HEK293 (cell line): ENCODE results near the gene CSTPP1.

Experiments used
- CTCF ChIA-PET: fragments of 350-600 bp; formaldehyde crosslinking; extraction: SDS; loops from one replicate; lab custom pipeline; 2021; ENCODE audit warnings: antibody characterized with exemption; lab: Yijun Ruan, JAX
- POLR2A ChIA-PET: fragments of 300-600 bp; formaldehyde crosslinking; extraction: SDS; loops from one replicate; lab custom pipeline; 2020; ENCODE audit warnings: antibody characterized with exemption, inconsistent platforms; lab: Yijun Ruan, JAX
- H3K27ac ChIP-seq: fragments of 200-500 bp; sonication (Bioruptor generic); 2 replicates; pipeline ENCODE4 v1.5.1; 2014; ENCODE audit warnings: low read depth, low read length, control low read depth, inconsistent platforms; ENCODE audit errors: extremely low read depth
- H3K36me3 ChIP-seq, 2 experiments: fragments of 200-500 bp in 1 of 2; sonication (Bioruptor generic) in 1 of 2; 1 replicate in 1 of 2; 2 replicates in 1 of 2; pipeline ENCODE4 v1.5.1; 2014 to 2017; ENCODE audit warnings: inconsistent platforms in 2 of 2, low read length in 2 of 2; ENCODE audit not compliant: control insufficient read depth in 2 of 2, insufficient read depth in 1 of 2
- H3K4me1 ChIP-seq: fragments of 200-500 bp; sonication (Bioruptor generic); 2 replicates; pipeline ENCODE4 v1.5.1; 2014; ENCODE audit warnings: mild to moderate bottlenecking, low read length, inconsistent platforms; ENCODE audit not compliant: control insufficient read depth, insufficient read depth
- H3K4me3 ChIP-seq: 2 replicates; pipeline ENCODE4 v1.5.1; 2011; ENCODE audit warnings: low read depth, mild to moderate bottlenecking, control low read depth, low read length, moderate library complexity
- H3K9me3 ChIP-seq: fragments of 200-500 bp; sonication (Bioruptor generic); 2 replicates; pipeline ENCODE4 v1.5.1; 2014; ENCODE audit warnings: low read depth, low read length, inconsistent platforms; ENCODE audit not compliant: control insufficient read depth, insufficient read depth
- CTCF ChIP-seq: fragments of 450-650 bp; formaldehyde crosslinking; IDR thresholded peaks from 2 replicates; pipeline ENCODE4 v1.5.1; 2016; ENCODE audit warnings: missing biosample characterization, missing genetic modification characterization
- EGR2 ChIP-seq: fragments of 450-650 bp; formaldehyde crosslinking; IDR thresholded peaks from 2 replicates; pipeline ENCODE4 v1.5.1; 2016; ENCODE audit warnings: low read depth, missing biosample characterization, missing genetic modification characterization
- REPIN1 ChIP-seq: fragments of 450-650 bp; formaldehyde crosslinking; IDR thresholded peaks from 2 replicates; pipeline ENCODE4 v1.5.1; 2017; ENCODE audit warnings: missing biosample characterization, missing genetic modification characterization, low read depth
- ZBTB11 ChIP-seq: fragments of 450-650 bp; formaldehyde crosslinking; conservative IDR thresholded peaks from 2 replicates; pipeline ENCODE4 v1.5.1; 2016; ENCODE audit warnings: low read depth, missing biosample characterization, missing genetic modification characterization
- ZBTB26 ChIP-seq: fragments of 450-650 bp; formaldehyde crosslinking; optimal IDR thresholded peaks from 2 replicates; pipeline ENCODE3; 2016; ENCODE audit warnings: missing biosample characterization, mild to moderate bottlenecking, missing genetic modification characterization
- ZNF174 ChIP-seq: fragments of 450-650 bp; formaldehyde crosslinking; IDR thresholded peaks from 2 replicates; pipeline ENCODE4 v1.5.0; 2017; ENCODE audit warnings: missing biosample characterization, mild to moderate bottlenecking, missing genetic modification characterization
- ZNF2 ChIP-seq: fragments of 450-650 bp; formaldehyde crosslinking; IDR thresholded peaks from 2 replicates; pipeline ENCODE4 v1.5.1; 2016; ENCODE audit warnings: missing biosample characterization, missing genetic modification characterization
- ZNF223 ChIP-seq: fragments of 450-650 bp; formaldehyde crosslinking; IDR thresholded peaks from 2 replicates; pipeline ENCODE4 v1.5.1; 2016; ENCODE audit warnings: missing biosample characterization, missing genetic modification characterization
- ZNF302 ChIP-seq: fragments of 450-650 bp; formaldehyde crosslinking; IDR thresholded peaks from 2 replicates; pipeline ENCODE4 v1.5.1; 2016; ENCODE audit warnings: missing biosample characterization, missing genetic modification characterization, low read depth
- ZNF48 ChIP-seq: fragments of 450-650 bp; formaldehyde crosslinking; IDR thresholded peaks from 2 replicates; pipeline ENCODE4 v1.5.1; 2016; ENCODE audit warnings: missing biosample characterization, missing genetic modification characterization
- ZNF549 ChIP-seq: fragments of 450-650 bp; IDR thresholded peaks from 2 replicates; pipeline ENCODE4 v1.5.1; 2018; ENCODE audit warnings: missing biosample characterization, missing genetic modification characterization, mild to moderate bottlenecking, inconsistent platforms, moderate library complexity
- ZNF560 ChIP-seq: fragments of 450-650 bp; formaldehyde crosslinking; IDR thresholded peaks from 2 replicates; pipeline ENCODE4 v1.5.1; 2017; ENCODE audit warnings: missing biosample characterization, missing genetic modification characterization, borderline replicate concordance
- ZNF626 ChIP-seq: fragments of 450-650 bp; sonication (Bioruptor Pico); formaldehyde crosslinking; IDR thresholded peaks from 2 replicates; pipeline ENCODE4 v1.5.1; 2018; ENCODE audit warnings: missing biosample characterization, missing genetic modification characterization, inconsistent platforms
- ZNF654 ChIP-seq: fragments of 450-650 bp; formaldehyde crosslinking; IDR thresholded peaks from 2 replicates; pipeline ENCODE4 v1.5.1; 2016; ENCODE audit warnings: low read depth, missing biosample characterization, missing genetic modification characterization
- ZNF660 ChIP-seq: fragments of 450-650 bp; IDR thresholded peaks from 2 replicates; pipeline ENCODE4 v1.5.1; 2018; ENCODE audit warnings: missing biosample characterization, mild to moderate bottlenecking, missing genetic modification characterization
- ZNF843 ChIP-seq: fragments of 450-650 bp; formaldehyde crosslinking; IDR thresholded peaks from 2 replicates; pipeline ENCODE4 v1.5.1; 2016; ENCODE audit warnings: missing biosample characterization, missing genetic modification characterization
- ZXDB ChIP-seq: fragments of 450-650 bp; formaldehyde crosslinking; IDR thresholded peaks from 2 replicates; pipeline ENCODE4 v1.5.1; 2016; ENCODE audit warnings: missing biosample characterization, missing genetic modification characterization

CSTPP1 gene

GRCh38 chr11:46889251-46889650, 47.3 kb upstream of the CSTPP1 start (continued):
- no peak for TF ChIP-seq ZNF843 (tag by site-specific recombination)

GRCh38 chr11:46889689-46890475, 46.7 kb upstream of the CSTPP1 start:
- POLR2A ChIA-PET = interaction anchor here (1.2 kb wide), 1 partner anchor 263 kb away, joined by 3 read pairs; no protein-coding TSS in a partner anchor
- no peak overlapping the region for H3K27ac ChIP-seq
- H3K9me3 ChIP-seq = no peaks in the 10 kb centered on the region
- no peaks in the 10 kb centered on the region for H3K4me1 ChIP-seq
- no peak for TF ChIP-seq ZBTB26 (tag by site-specific recombination)
- no peak for TF ChIP-seq EGR2 (tag by site-specific recombination)
- TF ChIP-seq ZNF626 (tag by site-specific recombination) = no peak
- TF ChIP-seq ZXDB (tag by site-specific recombination) = no peak
- no peak for TF ChIP-seq ZNF560
- TF ChIP-seq ZNF2 (tag by site-specific recombination) = peak; percentile 50; the same call in 1 of the 2 replicates
- no peak for TF ChIP-seq ZNF223 (tag by site-specific recombination)
- no peak for TF ChIP-seq ZNF48
- TF ChIP-seq ZNF302 (tag by site-specific recombination) = no peak
- no peak for TF ChIP-seq ZBTB11 (tag by site-specific recombination)
- TF ChIP-seq ZNF549 (tag by site-specific recombination) = no peak
- TF ChIP-seq ZNF660 = no peak; the same call in 1 of the 2 replicates
- TF ChIP-seq REPIN1 = no peak
- TF ChIP-seq ZNF174 (tag by site-specific recombination) = no peak
- TF ChIP-seq CTCF = peak; percentile 57; the same call in 1 of the 2 replicates
- TF ChIP-seq ZNF654 (tag by site-specific recombination) = peak; percentile 80
- CTCF ChIA-PET = interaction anchor here (0.7 to 3.9 kb wide), 6 partner anchors 27 to 278 kb away, joined by 3 to 48 read pairs (median 8); partner anchors contain the start of gene CSTPP1
- no peak overlapping the region for H3K4me3 ChIP-seq
- peaks cover 4 to 52% of the 10 kb centered on the region in 2 experiments; a peak in 2 of 3 replicates for H3K36me3 ChIP-seq
